SU-DHL-6 (cell line): ENCODE measurements around the gene PDLIM7.

Experiments used
- H2AFZ ChIP-seq: fragments of 200-600 bp; sonication (generic); 2 replicates; pipeline ENCODE4 v1.6.1; 2014; ENCODE audit warnings: low read depth, mild to moderate bottlenecking, moderate library complexity, mixed read lengths, antibody characterized with exemption, low read length; ENCODE audit not compliant: severe bottlenecking
- H3F3A ChIP-seq: fragments of 200-600 bp; shearing (Covaris generic); 2 replicates; pipeline ENCODE4 v1.6.0; 2016; ENCODE audit warnings: antibody characterized with exemption, mild to moderate bottlenecking; ENCODE audit not compliant: insufficient read depth
- H3K27ac ChIP-seq: fragments of 200-600 bp; sonication (generic); 2 replicates; pipeline ENCODE4 v1.5.1; 2016; ENCODE audit warnings: low read depth, mild to moderate bottlenecking, low read length, moderate library complexity, mixed read lengths
- H3K27me3 ChIP-seq: fragments of 200-600 bp; sonication (generic), shearing (Covaris generic); 2 replicates; pipeline ENCODE4 v1.6.0; 2014; ENCODE audit warnings: mild to moderate bottlenecking, low read length
- H3K36me3 ChIP-seq: fragments of 200-600 bp; sonication (generic); 2 replicates; pipeline ENCODE4 v1.6.1; 2014; ENCODE audit warnings: mild to moderate bottlenecking, low read length, mixed read lengths
- H3K4me2 ChIP-seq: fragments of 300-600, 200-600 bp; shearing (Covaris generic), sonication (generic); 2 replicates; pipeline ENCODE4 v1.6.0; 2014; ENCODE audit warnings: low read length, low read depth, mild to moderate bottlenecking; ENCODE audit not compliant: poor library complexity, severe bottlenecking
- H3K4me3 ChIP-seq: fragments of 200-600 bp; sonication (generic); 2 replicates; pipeline ENCODE4 v1.5.1; 2014; ENCODE audit warnings: antibody characterized with exemption, low read length, mild to moderate bottlenecking, mixed read lengths; ENCODE audit not compliant: insufficient read depth, poor library complexity, severe bottlenecking
- H3K79me2 ChIP-seq: fragments of 200-600 bp; sonication (generic); 2 replicates; pipeline ENCODE4 v1.6.1; 2014; ENCODE audit warnings: mild to moderate bottlenecking, low read length, moderate library complexity; ENCODE audit not compliant: insufficient read depth
- H3K9ac ChIP-seq: fragments of 200-600 bp; sonication (generic); 2 replicates; pipeline ENCODE4 v1.7.0; 2014; ENCODE audit warnings: mild to moderate bottlenecking, low read length
- H3K9me2 ChIP-seq: fragments of 200-600 bp; sonication (generic); replicated peaks from 2 replicates; pipeline ENCODE4 v1.6.1; 2014; ENCODE audit warnings: low read length; ENCODE audit not compliant: insufficient read depth
- H3K9me3 ChIP-seq: fragments of 200-600 bp; sonication (generic); 2 replicates; pipeline ENCODE4 v1.6.1; 2014; ENCODE audit warnings: low read length, mixed read lengths; ENCODE audit not compliant: insufficient read depth
- H4K20me1 ChIP-seq: fragments of 200-600 bp; sonication (generic); 2 replicates; pipeline ENCODE4 v1.6.1; 2014; ENCODE audit warnings: low read depth, mild to moderate bottlenecking, antibody characterized with exemption, low read length, moderate library complexity, mixed read lengths
- EZH2phosphoT487 ChIP-seq: fragments of 200-600 bp; sonication (generic), shearing (Covaris generic); conservative IDR thresholded peaks from 2 replicates; pipeline ENCODE4 v1.6.1; 2018; ENCODE audit warnings: mild to moderate bottlenecking, antibody characterized with exemption, low read length, moderate library complexity, mixed read lengths
- TF ChIP-seq, protein P1 (sequence below): fragments of 200-600 bp; sonication (generic); IDR thresholded peaks from one replicate; pipeline ENCODE4 v1.5.1; 2017; ENCODE audit warnings: antibody characterized with exemption, mild to moderate bottlenecking, low read length, moderate library complexity; ENCODE audit not compliant: insufficient read depth, poor library complexity, severe bottlenecking

PDLIM7 gene

GRCh38 chr5:177434437-177434836 lies 63.0 kb downstream of the PDLIM7 start:
- Histone ChIP-seq H3K9ac (no peak overlapping the region), H3K27me3 (no peaks in the 10 kb centered on the region), H3K36me3 (no peaks in the 10 kb centered on the region), H2AFZ (no peak overlapping the region), H3K79me2 (no peaks in the 10 kb centered on the region), H3K4me3 (no peak overlapping the region), H3K4me2 (no peak overlapping the region), H3F3A (peaks cover 30% of the 10 kb centered on the region), H3K9me3 (no peaks in the 10 kb centered on the region), H3K9me2 (no peaks in the 10 kb centered on the region), H4K20me1 (no peaks in the 10 kb centered on the region; the same call in 1 of the 2 replicates), H3K27ac (no peak overlapping the region)
- no peak for TF ChIP-seq EZH2phosphoT487
- TF ChIP-seq, protein P1, sequence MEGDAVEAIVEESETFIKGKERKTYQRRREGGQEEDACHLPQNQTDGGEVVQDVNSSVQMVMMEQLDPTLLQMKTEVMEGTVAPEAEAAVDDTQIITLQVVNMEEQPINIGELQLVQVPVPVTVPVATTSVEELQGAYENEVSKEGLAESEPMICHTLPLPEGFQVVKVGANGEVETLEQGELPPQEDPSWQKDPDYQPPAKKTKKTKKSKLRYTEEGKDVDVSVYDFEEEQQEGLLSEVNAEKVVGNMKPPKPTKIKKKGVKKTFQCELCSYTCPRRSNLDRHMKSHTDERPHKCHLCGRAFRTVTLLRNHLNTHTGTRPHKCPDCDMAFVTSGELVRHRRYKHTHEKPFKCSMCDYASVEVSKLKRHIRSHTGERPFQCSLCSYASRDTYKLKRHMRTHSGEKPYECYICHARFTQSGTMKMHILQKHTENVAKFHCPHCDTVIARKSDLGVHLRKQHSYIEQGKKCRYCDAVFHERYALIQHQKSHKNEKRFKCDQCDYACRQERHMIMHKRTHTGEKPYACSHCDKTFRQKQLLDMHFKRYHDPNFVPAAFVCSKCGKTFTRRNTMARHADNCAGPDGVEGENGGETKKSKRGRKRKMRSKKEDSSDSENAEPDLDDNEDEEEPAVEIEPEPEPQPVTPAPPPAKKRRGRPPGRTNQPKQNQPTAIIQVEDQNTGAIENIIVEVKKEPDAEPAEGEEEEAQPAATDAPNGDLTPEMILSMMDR: no peak

DNA sequence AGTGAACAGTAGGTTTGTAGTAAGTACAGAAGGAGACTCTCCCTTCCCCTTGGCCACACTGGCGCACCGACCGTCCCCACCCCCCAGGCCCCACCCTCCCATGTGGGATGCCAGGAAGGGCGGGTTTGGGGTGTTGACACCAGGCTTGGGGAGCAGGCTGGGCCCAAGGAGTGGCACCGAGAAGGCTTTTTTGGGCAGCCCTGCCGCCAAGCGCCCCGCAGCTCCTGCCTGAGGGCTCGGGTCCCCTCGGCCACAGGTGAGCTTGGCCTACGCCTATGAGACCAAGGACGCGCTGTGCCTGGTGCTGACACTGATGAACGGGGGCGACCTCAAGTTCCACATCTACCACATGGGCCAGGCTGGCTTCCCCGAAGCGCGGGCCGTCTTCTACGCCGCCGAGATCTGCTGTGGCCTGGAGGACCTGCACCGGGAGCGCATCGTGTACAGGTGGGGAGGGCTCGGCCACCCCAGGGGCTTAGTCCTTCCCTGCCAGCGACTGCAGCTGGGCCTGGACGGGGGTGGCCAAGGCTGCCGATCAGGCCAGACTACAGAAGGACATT lies 63.7 kb downstream of the PDLIM7 start:
- Histone ChIP-seq H3K79me2 (peaks cover 3% of the 10 kb centered on the region; the same call in 1 of the 2 replicates), H2AFZ (no peak overlapping the region), H4K20me1 (no peaks in the 10 kb centered on the region; the same call in 1 of the 2 replicates), H3K27ac (no peak overlapping the region), H3K9ac (no peak overlapping the region), H3K9me3 (no peaks in the 10 kb centered on the region), H3K4me2 (no peak overlapping the region), H3K9me2 (no peaks in the 10 kb centered on the region), H3K4me3 (no peak overlapping the region), H3K27me3 (no peaks in the 10 kb centered on the region), H3F3A (peaks cover 35% of the 10 kb centered on the region), H3K36me3 (no peaks in the 10 kb centered on the region)
- TF ChIP-seq EZH2phosphoT487: no peak
- TF ChIP-seq, protein P1: no peak
